Measurements from ENCODE around the gene CKLF.

CKLF gene

DNA sequence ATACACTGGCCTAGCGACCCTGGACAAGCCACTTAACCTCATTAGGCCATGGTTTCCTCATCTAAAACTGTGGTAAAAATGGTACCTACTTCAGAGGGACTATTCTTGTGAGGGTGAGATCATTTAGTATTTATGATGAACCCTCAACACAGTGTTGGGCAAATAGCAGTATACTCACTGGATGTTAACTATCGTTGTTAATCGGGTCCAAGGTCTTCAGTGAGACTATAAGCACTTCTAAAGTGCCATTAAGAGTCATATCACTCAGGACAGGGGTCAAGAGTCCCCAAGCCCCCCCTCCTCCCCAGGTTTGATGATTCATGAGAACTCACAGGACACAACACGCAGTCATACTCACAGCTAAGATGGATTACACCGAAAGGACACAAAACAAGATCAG is 13.5 kb upstream of the CKLF start:
- no peak for DNase-seq

DNA sequence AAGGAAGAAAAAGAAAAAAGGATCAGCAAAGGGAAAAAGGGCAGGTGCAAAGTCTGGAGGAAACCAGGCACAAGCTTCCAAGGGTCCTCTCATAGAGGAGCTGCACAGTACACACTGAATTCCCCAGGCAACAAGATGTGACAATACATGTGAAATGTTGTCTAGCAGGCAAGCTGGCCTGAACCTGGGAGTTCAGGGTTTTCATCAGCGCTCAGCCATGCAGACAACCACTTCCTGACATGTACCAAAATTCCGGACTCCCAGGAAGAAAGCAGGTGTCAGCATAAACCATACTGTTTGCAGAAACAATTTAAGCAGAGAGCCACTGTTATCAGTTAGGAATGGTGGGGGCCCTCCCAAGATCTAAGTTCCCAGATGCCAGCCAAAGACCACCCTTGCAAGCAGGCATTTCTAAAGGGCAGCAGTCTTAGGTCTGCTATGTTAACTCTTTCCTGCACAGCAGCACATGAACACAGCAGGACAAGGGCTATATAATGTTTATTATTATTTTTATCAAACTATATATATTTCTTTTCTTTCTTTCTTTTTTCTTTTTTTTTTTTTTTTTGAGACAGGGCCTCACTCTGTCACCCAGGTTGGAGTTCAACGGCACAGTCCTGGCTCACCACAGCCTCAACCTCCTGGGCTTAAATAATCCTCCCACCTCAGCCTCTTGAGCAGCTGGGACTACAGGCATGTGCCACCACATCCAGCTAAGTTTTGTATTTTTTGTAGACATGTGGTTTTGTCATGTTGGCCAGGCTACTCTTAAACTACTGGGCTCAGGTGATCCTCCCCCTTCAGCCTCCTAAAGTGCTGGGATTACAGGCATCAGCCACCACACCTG is 12.5 kb upstream of the CKLF start:
- Histone ChIP-seq H3K23ac (ENCODE audit: low read length) (no peak overlapping the region), H2AK5ac (ENCODE audit: low read length) (no peak overlapping the region), H2BK120ac (ENCODE audit: low read depth, low read length) (no peak overlapping the region), H3K79me1 (ENCODE audit: low read length) (no peaks in the 10 kb centered on the region), H2BK5ac (ENCODE audit: low read length) (no peak overlapping the region), H2BK15ac (replicated peaks; ENCODE audit: low read depth) (no peak overlapping the region), H3K27me3 (ENCODE audit: insufficient read depth, low read length, poor library complexity) (no peaks in the 10 kb centered on the region), H3K4me1 (ENCODE audit: control insufficient read depth, low read depth, low read length) (peaks cover 1% of the 10 kb centered on the region), H3K27ac (ENCODE audit: low read depth, low read length) (no peak overlapping the region), H4K8ac (ENCODE audit: low read depth, low read length) (no peak overlapping the region), H4K5ac (ENCODE audit: low read length) (no peak overlapping the region), H3K4ac (ENCODE audit: low read depth, low read length) (no peak overlapping the region), H3K9ac (ENCODE audit: low read length) (no peak overlapping the region), H3K56ac (ENCODE audit: low read length) (no peak overlapping the region), H3K4me3 (ENCODE audit: low read length) (no peak overlapping the region), H3K36me3 (ENCODE audit: control insufficient read depth, insufficient read depth, low read length) (no peaks in the 10 kb centered on the region), H3K18ac (ENCODE audit: low read length) (no peak overlapping the region), H3K79me2 (ENCODE audit: control insufficient read depth, insufficient read depth, low read length) (no peaks in the 10 kb centered on the region), H3K4me2 (ENCODE audit: low read length) (no peak overlapping the region)
- no CpG with 5 or more reads among the region's 3 CpGs for WGBS (ENCODE audit: extremely low coverage, insufficient coverage, low lambda C conversion rate)
- no peak for DNase-seq

More for the DNA sequence above, 13.5 kb upstream of the CKLF start:
- H3K4me2 ChIP-seq (ENCODE audit: low read length), result no peak overlapping the region
- no peak overlapping the region for H3K23ac ChIP-seq (ENCODE audit: low read length)
- no peak overlapping the region for H3K4ac ChIP-seq (ENCODE audit: low read depth, low read length)
- H2BK15ac ChIP-seq (replicated peaks; ENCODE audit: low read depth), result no peak overlapping the region
- H3K79me2 ChIP-seq (ENCODE audit: control insufficient read depth, insufficient read depth, low read length), result no peaks in the 10 kb centered on the region
- no CpG with 5 or more reads among the region's 5 CpGs for WGBS (ENCODE audit: extremely low coverage, insufficient coverage, low lambda C conversion rate)
- H3K4me3 ChIP-seq (ENCODE audit: low read length), result no peak overlapping the region
- H4K8ac ChIP-seq (ENCODE audit: low read depth, low read length), result no peak overlapping the region
- H3K79me1 ChIP-seq (ENCODE audit: low read length), result no peaks in the 10 kb centered on the region
- H3K56ac ChIP-seq (ENCODE audit: low read length), result no peak overlapping the region
- no peaks in the 10 kb centered on the region for H3K36me3 ChIP-seq (ENCODE audit: control insufficient read depth, insufficient read depth, low read length)
- H3K18ac ChIP-seq (ENCODE audit: low read length), result no peak overlapping the region
- H3K27me3 ChIP-seq (ENCODE audit: insufficient read depth, low read length, poor library complexity), result no peaks in the 10 kb centered on the region
- peaks cover 1% of the 10 kb centered on the region for H3K4me1 ChIP-seq (ENCODE audit: control insufficient read depth, low read depth, low read length)
- H2BK120ac ChIP-seq (ENCODE audit: low read depth, low read length), result no peak overlapping the region
- no peak overlapping the region for H2AK5ac ChIP-seq (ENCODE audit: low read length)
- H4K5ac ChIP-seq (ENCODE audit: low read length), result no peak overlapping the region
- H3K27ac ChIP-seq (ENCODE audit: low read depth, low read length), result no peak overlapping the region
- H3K9ac ChIP-seq (ENCODE audit: low read length), result no peak overlapping the region
- H2BK5ac ChIP-seq (ENCODE audit: low read length), result no peak overlapping the region

DNA sequence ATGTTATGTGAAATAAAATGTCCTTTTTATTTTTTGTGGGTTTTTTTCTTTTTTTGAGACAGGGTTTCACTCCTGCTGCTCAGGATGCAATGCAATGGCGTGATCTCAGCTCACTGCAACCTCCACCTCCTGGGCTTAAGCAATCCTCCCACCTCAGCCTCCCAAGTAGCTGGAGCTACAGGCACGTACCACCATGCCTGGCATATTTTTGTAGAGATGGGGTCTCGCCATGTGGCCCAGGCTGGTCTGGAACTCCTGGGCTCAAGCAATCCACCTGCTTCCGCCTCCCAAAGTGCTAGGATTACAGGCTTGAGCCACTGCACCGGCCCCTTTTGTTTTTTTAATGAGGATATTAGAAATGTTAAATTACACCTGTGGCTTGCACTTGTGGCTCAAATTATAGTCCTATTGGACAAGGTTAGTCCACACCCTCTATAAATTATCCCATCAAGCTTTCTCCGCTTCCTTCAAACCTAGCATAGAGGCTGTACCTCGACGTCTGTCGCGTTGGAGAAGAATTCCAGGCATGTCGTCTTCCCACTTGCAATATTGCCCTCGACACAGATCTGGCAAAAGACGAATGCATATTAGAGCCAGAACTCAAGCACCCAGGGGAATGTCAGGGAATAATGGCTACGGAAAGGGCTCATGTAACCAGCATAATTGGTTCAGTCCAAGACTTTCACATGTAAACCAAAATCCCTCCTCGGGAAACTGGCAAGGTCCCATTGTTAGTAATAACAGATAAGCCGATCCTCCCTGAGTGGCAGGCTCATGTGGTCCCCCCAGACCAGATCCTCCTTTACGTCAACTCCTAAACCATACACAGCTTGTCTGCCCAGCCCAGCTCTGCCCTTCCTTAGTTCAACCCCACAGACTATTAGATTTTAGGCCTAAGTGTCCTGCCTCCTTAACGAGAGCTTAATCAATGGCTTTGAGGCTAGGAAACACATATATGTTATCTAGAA is 10.7 kb upstream of the CKLF start:
- no CpG with 5 or more reads among the region's 18 CpGs for WGBS (ENCODE audit: extremely low coverage, insufficient coverage, low lambda C conversion rate)
- Histone ChIP-seq H3K23ac (ENCODE audit: low read length) (no peak overlapping the region), H2BK120ac (ENCODE audit: low read depth, low read length) (no peak overlapping the region)

DNA sequence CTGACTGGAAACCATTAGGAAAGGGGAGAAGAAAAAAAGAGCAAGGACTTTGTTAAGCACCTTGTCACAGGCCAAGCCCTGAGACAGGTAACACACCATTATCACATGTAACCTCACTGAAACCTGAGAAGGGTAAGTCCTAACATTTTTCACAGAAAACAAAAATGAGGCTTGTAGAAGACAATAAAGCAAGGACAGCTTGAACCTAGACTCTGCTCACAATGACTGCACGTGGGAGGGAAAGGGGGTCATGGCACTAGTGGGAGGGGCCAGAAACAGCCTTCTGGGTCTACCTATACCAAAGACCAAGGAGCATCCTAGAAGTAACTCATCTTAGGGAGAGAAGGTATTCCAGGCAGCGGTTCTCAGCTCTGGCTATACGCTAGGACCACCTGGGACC is 10.0 kb upstream of the CKLF start:
- Histone ChIP-seq H2AK5ac (ENCODE audit: low read length) (no peak overlapping the region), H3K4ac (ENCODE audit: low read depth, low read length) (no peak overlapping the region), H3K4me2 (ENCODE audit: low read length) (no peak overlapping the region), H3K27me3 (ENCODE audit: insufficient read depth, low read length, poor library complexity) (no peaks in the 10 kb centered on the region), H3K4me1 (ENCODE audit: control insufficient read depth, low read depth, low read length) (peaks cover 1% of the 10 kb centered on the region), H3K36me3 (ENCODE audit: control insufficient read depth, insufficient read depth, low read length) (no peaks in the 10 kb centered on the region), H3K79me1 (ENCODE audit: low read length) (no peaks in the 10 kb centered on the region), H4K8ac (ENCODE audit: low read depth, low read length) (no peak overlapping the region), H3K4me3 (ENCODE audit: low read length) (no peak overlapping the region), H2BK120ac (ENCODE audit: low read depth, low read length) (no peak overlapping the region), H3K27ac (ENCODE audit: low read depth, low read length) (no peak overlapping the region), H3K9ac (ENCODE audit: low read length) (no peak overlapping the region), H3K18ac (ENCODE audit: low read length) (no peak overlapping the region), H2BK15ac (replicated peaks; ENCODE audit: low read depth) (no peak overlapping the region), H3K56ac (ENCODE audit: low read length) (no peak overlapping the region), H3K23ac (ENCODE audit: low read length) (no peak overlapping the region), H2BK5ac (ENCODE audit: low read length) (no peak overlapping the region), H3K79me2 (ENCODE audit: control insufficient read depth, insufficient read depth, low read length) (no peaks in the 10 kb centered on the region), H4K5ac (ENCODE audit: low read length) (no peak overlapping the region)
- no peak for DNase-seq
- WGBS (ENCODE audit: extremely low coverage, insufficient coverage, low lambda C conversion rate), result no CpG with 5 or more reads among the region's 3 CpGs

More for the DNA sequence above, 10.7 kb upstream of the CKLF start:
- no peak overlapping the region for H2BK15ac ChIP-seq (replicated peaks; ENCODE audit: low read depth)
- H3K27me3 ChIP-seq (ENCODE audit: insufficient read depth, low read length, poor library complexity), result no peaks in the 10 kb centered on the region
- H3K18ac ChIP-seq (ENCODE audit: low read length), result no peak overlapping the region
- peaks cover 1% of the 10 kb centered on the region for H3K4me1 ChIP-seq (ENCODE audit: control insufficient read depth, low read depth, low read length)
- no peaks in the 10 kb centered on the region for H3K79me1 ChIP-seq (ENCODE audit: low read length)
- H3K9ac ChIP-seq (ENCODE audit: low read length), result no peak overlapping the region
- no peak overlapping the region for H3K4me2 ChIP-seq (ENCODE audit: low read length)
- no peak overlapping the region for H3K56ac ChIP-seq (ENCODE audit: low read length)
- no peak overlapping the region for H2BK5ac ChIP-seq (ENCODE audit: low read length)
- H3K4me3 ChIP-seq (ENCODE audit: low read length), result no peak overlapping the region
- no peak overlapping the region for H3K27ac ChIP-seq (ENCODE audit: low read depth, low read length)
- no peak overlapping the region for H3K4ac ChIP-seq (ENCODE audit: low read depth, low read length)
- no peak for DNase-seq
- no peaks in the 10 kb centered on the region for H3K79me2 ChIP-seq (ENCODE audit: control insufficient read depth, insufficient read depth, low read length)
- H4K8ac ChIP-seq (ENCODE audit: low read depth, low read length), result no peak overlapping the region
- H3K36me3 ChIP-seq (ENCODE audit: control insufficient read depth, insufficient read depth, low read length), result no peaks in the 10 kb centered on the region
- no peak overlapping the region for H4K5ac ChIP-seq (ENCODE audit: low read length)
- H2AK5ac ChIP-seq (ENCODE audit: low read length), result no peak overlapping the region

DNA sequence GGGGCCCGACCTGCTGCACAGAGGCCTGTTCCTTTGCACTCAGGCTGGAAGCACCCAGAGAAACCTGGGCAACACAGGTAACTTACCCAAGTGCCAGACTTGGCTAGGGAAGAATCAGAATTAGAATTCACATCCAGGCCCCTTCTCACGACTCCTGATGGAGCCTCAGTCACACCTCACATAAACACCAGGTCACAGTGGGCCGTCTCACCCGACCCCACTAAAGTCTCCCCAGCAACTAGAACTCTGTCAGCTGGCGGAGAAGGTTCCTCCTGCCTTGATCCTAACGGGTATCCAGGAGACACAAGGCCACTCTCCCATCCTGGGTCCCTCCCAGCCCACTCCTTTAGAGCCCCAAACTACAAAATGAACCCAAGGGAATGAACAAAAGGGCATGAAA is 8.8 kb upstream of the CKLF start:
- no peak for DNase-seq
- no CpG with 5 or more reads among the region's 6 CpGs for WGBS (ENCODE audit: extremely low coverage, insufficient coverage, low lambda C conversion rate)
- no peak overlapping the region for H2BK5ac ChIP-seq (ENCODE audit: low read length)
- no peak overlapping the region for H3K4ac ChIP-seq (ENCODE audit: low read depth, low read length)
- no peak overlapping the region for H2BK15ac ChIP-seq (replicated peaks; ENCODE audit: low read depth)
- no peak overlapping the region for H3K9ac ChIP-seq (ENCODE audit: low read length)
- H3K4me3 ChIP-seq (ENCODE audit: low read length), result no peak overlapping the region
- H3K4me2 ChIP-seq (ENCODE audit: low read length), result no peak overlapping the region
- peaks cover 1% of the 10 kb centered on the region for H3K4me1 ChIP-seq (ENCODE audit: control insufficient read depth, low read depth, low read length)
- H3K79me1 ChIP-seq (ENCODE audit: low read length), result no peaks in the 10 kb centered on the region
- H3K27me3 ChIP-seq (ENCODE audit: insufficient read depth, low read length, poor library complexity), result no peaks in the 10 kb centered on the region
- H4K8ac ChIP-seq (ENCODE audit: low read depth, low read length), result no peak overlapping the region
- H2BK120ac ChIP-seq (ENCODE audit: low read depth, low read length), result no peak overlapping the region
- H3K36me3 ChIP-seq (ENCODE audit: control insufficient read depth, insufficient read depth, low read length), result no peaks in the 10 kb centered on the region
- H2AK5ac ChIP-seq (ENCODE audit: low read length), result no peak overlapping the region
- no peak overlapping the region for H3K18ac ChIP-seq (ENCODE audit: low read length)
- H3K27ac ChIP-seq (ENCODE audit: low read depth, low read length), result no peak overlapping the region
- H4K5ac ChIP-seq (ENCODE audit: low read length), result no peak overlapping the region
- H3K79me2 ChIP-seq (ENCODE audit: control insufficient read depth, insufficient read depth, low read length), result no peaks in the 10 kb centered on the region
- H3K23ac ChIP-seq (ENCODE audit: low read length), result no peak overlapping the region
- H3K56ac ChIP-seq (ENCODE audit: low read length), result no peak overlapping the region

All from mesendoderm (in vitro differentiated cells).